Measurements from ENCODE around the gene GADL1. TPM values are rescaled to one million over a fixed set of nuclear protein-coding genes. Genes with fewer than 3 reads are reported as not detected.

GADL1 gene
- total RNA-seq, 2 experiments from 2014 or later, result not detected

GRCh38 chr3:30864132-30864531 is 30.3 kb downstream of the GADL1 start:
- Mint-ChIP-seq H3K27ac (no peak overlapping the region), H3K27me3 (peaks cover 16% of the 10 kb centered on the region), H3K9me3 (no peaks in the 10 kb centered on the region), H3K4me3 (no peak overlapping the region), H3K4me1 (no peaks in the 10 kb centered on the region), H3K36me3 (ENCODE audit: low read depth) (no peaks in the 10 kb centered on the region)
- POLR2A ChIA-PET, result no interaction called here
- CTCF ChIA-PET, result interaction anchor here (0.7 kb wide), 1 partner anchor 663 kb away, joined by 3 read pairs; no protein-coding TSS in a partner anchor
- no peak for DNase-seq

- H3K27me3 Mint-ChIP-seq, result peaks cover 16% of the 10 kb centered on the region
- no peaks in the 10 kb centered on the region for H3K9me3 Mint-ChIP-seq
- H3K4me3 Mint-ChIP-seq, result no peak overlapping the region
- no peak overlapping the region for H3K27ac Mint-ChIP-seq
- no peak for DNase-seq
- ChIA-PET CTCF (no interaction called here), POLR2A (no interaction called here)
- no peaks in the 10 kb centered on the region for H3K4me1 Mint-ChIP-seq
- no peaks in the 10 kb centered on the region for H3K36me3 Mint-ChIP-seq (ENCODE audit: low read depth)
Observed at GRCh38 chr3:30862004-30862403, 32.5 kb downstream of the GADL1 start.

- H3K36me3 Mint-ChIP-seq (ENCODE audit: low read depth), result no peaks in the 10 kb centered on the region
- POLR2A ChIA-PET, result no interaction called here
Observed at GRCh38 chr3:30858894-30859389, 35.5 kb downstream of the GADL1 start.

GRCh38 chr3:30855400-30856292 is 38.8 kb downstream of the GADL1 start:
- ChIA-PET CTCF (no interaction called here), POLR2A (no interaction called here)
- Mint-ChIP-seq H3K4me3 (no peak overlapping the region), H3K27me3 (peaks cover 1% of the 10 kb centered on the region), H3K27ac (no peak overlapping the region), H3K36me3 (ENCODE audit: low read depth) (no peaks in the 10 kb centered on the region), H3K9me3 (no peaks in the 10 kb centered on the region), H3K4me1 (no peaks in the 10 kb centered on the region)
- DNase-seq, result no peak

More at GRCh38 chr3:30858894-30859389, 35.5 kb downstream of the GADL1 start:
- DNase-seq, result no peak
- Mint-ChIP-seq H3K27ac (no peak overlapping the region), H3K4me1 (no peaks in the 10 kb centered on the region), H3K9me3 (no peaks in the 10 kb centered on the region), H3K27me3 (peaks cover 12% of the 10 kb centered on the region), H3K4me3 (no peak overlapping the region)
- CTCF ChIA-PET, result no interaction called here

GRCh38 chr3:30852833-30853232 is 41.6 kb downstream of the GADL1 start:
- POLR2A ChIA-PET, result no interaction called here
- no peak for DNase-seq

GRCh38 chr3:30848087-30848779 is 46.2 kb downstream of the GADL1 start:
- CTCF ChIA-PET, result no interaction called here
- Mint-ChIP-seq H3K4me1 (peaks cover 4% of the 10 kb centered on the region), H3K9me3 (no peaks in the 10 kb centered on the region), H3K4me3 (no peak overlapping the region), H3K27me3 (no peaks in the 10 kb centered on the region), H3K36me3 (ENCODE audit: low read depth) (no peaks in the 10 kb centered on the region), H3K27ac (no peak overlapping the region)
- no peak for DNase-seq
- POLR2A ChIA-PET, result no interaction called here

More at GRCh38 chr3:30852833-30853232, 41.6 kb downstream of the GADL1 start:
- H3K4me3 Mint-ChIP-seq, result no peak overlapping the region
- H3K27me3 Mint-ChIP-seq, result peaks cover 1% of the 10 kb centered on the region
- no peak overlapping the region for H3K27ac Mint-ChIP-seq
- H3K9me3 Mint-ChIP-seq, result no peaks in the 10 kb centered on the region
- CTCF ChIA-PET, result no interaction called here
- no peaks in the 10 kb centered on the region for H3K36me3 Mint-ChIP-seq (ENCODE audit: low read depth)
- H3K4me1 Mint-ChIP-seq, result peaks cover 1% of the 10 kb centered on the region

- no peaks in the 10 kb centered on the region for H3K36me3 Mint-ChIP-seq (ENCODE audit: low read depth)
- H3K27me3 Mint-ChIP-seq, result no peaks in the 10 kb centered on the region
- H3K4me3 Mint-ChIP-seq, result no peak overlapping the region
- CTCF ChIA-PET, result no interaction called here
- POLR2A ChIA-PET, result no interaction called here
- H3K27ac Mint-ChIP-seq, result no peak overlapping the region
- H3K4me1 Mint-ChIP-seq, result peaks cover 4% of the 10 kb centered on the region
- no peaks in the 10 kb centered on the region for H3K9me3 Mint-ChIP-seq
- no peak for DNase-seq
Observed at GRCh38 chr3:30847592-30847991, 46.9 kb downstream of the GADL1 start.

GRCh38 chr3:30845606-30846005 is 48.9 kb downstream of the GADL1 start:
- CTCF ChIA-PET, result no interaction called here
- Mint-ChIP-seq H3K4me3 (no peak overlapping the region), H3K27me3 (no peaks in the 10 kb centered on the region), H3K27ac (no peak overlapping the region), H3K36me3 (ENCODE audit: low read depth) (no peaks in the 10 kb centered on the region), H3K9me3 (no peaks in the 10 kb centered on the region), H3K4me1 (peaks cover 6% of the 10 kb centered on the region)
- DNase-seq, result no peak
- POLR2A ChIA-PET, result no interaction called here

- H3K27me3 Mint-ChIP-seq, result peaks cover 7% of the 10 kb centered on the region
- H3K9me3 Mint-ChIP-seq, result no peaks in the 10 kb centered on the region
- no peaks in the 10 kb centered on the region for H3K36me3 Mint-ChIP-seq (ENCODE audit: low read depth)
- POLR2A ChIA-PET, result no interaction called here
- H3K27ac Mint-ChIP-seq, result no peak overlapping the region
- no peak overlapping the region for H3K4me3 Mint-ChIP-seq
- CTCF ChIA-PET, result no interaction called here
- H3K4me1 Mint-ChIP-seq, result peaks cover 6% of the 10 kb centered on the region
- DNase-seq, result no peak
Observed at GRCh38 chr3:30843877-30844276, 50.6 kb downstream of the GADL1 start.

GRCh38 chr3:30836141-30836540 is 58.3 kb downstream of the GADL1 start:
- ChIA-PET POLR2A (no interaction called here), CTCF (no interaction called here)
- no peaks in the 10 kb centered on the region for H3K4me1 Mint-ChIP-seq
- no peaks in the 10 kb centered on the region for H3K36me3 Mint-ChIP-seq (ENCODE audit: low read depth)
- H3K4me3 Mint-ChIP-seq, result no peak overlapping the region
- H3K27me3 Mint-ChIP-seq, result peaks cover 13% of the 10 kb centered on the region
- H3K9me3 Mint-ChIP-seq, result no peaks in the 10 kb centered on the region
- no peak overlapping the region for H3K27ac Mint-ChIP-seq
- DNase-seq, result no peak

- ChIA-PET POLR2A (no interaction called here), CTCF (no interaction called here)
- Mint-ChIP-seq H3K9me3 (no peaks in the 10 kb centered on the region), H3K27ac (no peak overlapping the region), H3K4me1 (no peaks in the 10 kb centered on the region), H3K36me3 (ENCODE audit: low read depth) (no peaks in the 10 kb centered on the region), H3K27me3 (peaks cover 13% of the 10 kb centered on the region), H3K4me3 (no peak overlapping the region)
- no peak for DNase-seq
Observed at GRCh38 chr3:30835667-30836066, 58.8 kb downstream of the GADL1 start.

GRCh38 chr3:30832961-30833575 is 61.4 kb downstream of the GADL1 start:
- Mint-ChIP-seq H3K27me3 (peaks cover 6% of the 10 kb centered on the region), H3K9me3 (no peaks in the 10 kb centered on the region), H3K4me1 (no peaks in the 10 kb centered on the region), H3K27ac (no peak overlapping the region), H3K36me3 (ENCODE audit: low read depth) (no peaks in the 10 kb centered on the region), H3K4me3 (no peak overlapping the region)
- ChIA-PET POLR2A (no interaction called here), CTCF (no interaction called here)
- no peak for DNase-seq

- Mint-ChIP-seq H3K27ac (no peak overlapping the region), H3K4me3 (no peak overlapping the region), H3K4me1 (no peaks in the 10 kb centered on the region), H3K27me3 (peaks cover 9% of the 10 kb centered on the region), H3K9me3 (no peaks in the 10 kb centered on the region), H3K36me3 (ENCODE audit: low read depth) (no peaks in the 10 kb centered on the region)
- no peak for DNase-seq
- ChIA-PET CTCF (no interaction called here), POLR2A (no interaction called here)
Observed at GRCh38 chr3:30827080-30827479, 67.4 kb downstream of the GADL1 start.

Measured in activated CD4-positive, alpha-beta memory T cell treated with anti-CD3 and anti-CD28 coated beads, Interleukin-2, amount 10 ng/mL, durations not matched to agents 7 days and 5 days (primary cell).